ENCODE measurements around the gene SLC6A17.

DNA sequence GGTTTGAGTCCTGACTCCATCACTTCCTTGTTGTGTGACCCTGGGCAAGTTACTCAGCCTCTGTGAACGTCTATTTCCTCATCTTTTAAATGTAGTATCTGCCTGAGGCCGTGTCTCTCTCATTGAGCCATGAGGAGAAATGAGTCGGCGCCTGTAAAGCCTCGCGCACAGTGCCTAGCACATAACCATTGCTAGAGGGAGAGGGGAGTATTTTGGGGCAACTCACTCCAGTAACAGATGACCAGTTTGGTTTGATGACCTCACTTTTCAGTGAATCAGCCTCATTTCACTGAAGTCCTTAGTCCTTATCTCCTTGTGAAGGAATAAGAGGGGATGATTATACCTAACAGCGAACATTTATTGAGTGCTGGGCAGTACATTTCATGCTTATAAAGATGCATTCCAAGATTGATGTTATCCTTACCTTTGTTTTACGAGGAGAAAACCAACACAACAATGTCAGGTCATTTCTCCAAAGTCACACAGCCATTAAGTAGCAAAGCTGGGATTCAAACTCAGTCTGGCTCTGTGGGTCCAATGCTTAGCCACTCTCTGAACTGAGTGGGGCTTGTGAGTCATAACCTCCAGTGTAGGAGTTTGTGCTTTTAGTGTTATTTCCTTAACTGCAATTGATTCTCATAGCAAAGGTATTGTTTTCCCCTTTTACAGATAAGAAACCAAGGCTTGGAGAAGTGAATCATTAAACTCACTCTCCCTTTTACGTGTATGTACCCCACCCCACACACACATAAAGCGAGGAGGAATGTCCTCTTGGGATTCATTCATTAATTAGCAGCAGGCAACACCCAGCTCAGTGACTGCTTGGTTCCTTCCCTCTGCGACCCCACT lies 85.8 kb downstream of the SLC6A17 start:
- TF ChIP-seq, protein P1, sequence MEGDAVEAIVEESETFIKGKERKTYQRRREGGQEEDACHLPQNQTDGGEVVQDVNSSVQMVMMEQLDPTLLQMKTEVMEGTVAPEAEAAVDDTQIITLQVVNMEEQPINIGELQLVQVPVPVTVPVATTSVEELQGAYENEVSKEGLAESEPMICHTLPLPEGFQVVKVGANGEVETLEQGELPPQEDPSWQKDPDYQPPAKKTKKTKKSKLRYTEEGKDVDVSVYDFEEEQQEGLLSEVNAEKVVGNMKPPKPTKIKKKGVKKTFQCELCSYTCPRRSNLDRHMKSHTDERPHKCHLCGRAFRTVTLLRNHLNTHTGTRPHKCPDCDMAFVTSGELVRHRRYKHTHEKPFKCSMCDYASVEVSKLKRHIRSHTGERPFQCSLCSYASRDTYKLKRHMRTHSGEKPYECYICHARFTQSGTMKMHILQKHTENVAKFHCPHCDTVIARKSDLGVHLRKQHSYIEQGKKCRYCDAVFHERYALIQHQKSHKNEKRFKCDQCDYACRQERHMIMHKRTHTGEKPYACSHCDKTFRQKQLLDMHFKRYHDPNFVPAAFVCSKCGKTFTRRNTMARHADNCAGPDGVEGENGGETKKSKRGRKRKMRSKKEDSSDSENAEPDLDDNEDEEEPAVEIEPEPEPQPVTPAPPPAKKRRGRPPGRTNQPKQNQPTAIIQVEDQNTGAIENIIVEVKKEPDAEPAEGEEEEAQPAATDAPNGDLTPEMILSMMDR (IDR thresholded peaks at IDR 0.05): no peak
- no peak for TF ChIP-seq POLR2A (IDR thresholded peaks at IDR 0.05)

All from right lobe of liver (tissue), 4 donors.